Kidney epithelial cell (primary cell): Measurements from ENCODE around the gene ZNF423. TPM values are rescaled to one million over a fixed set of nuclear protein-coding genes. Genes with fewer than 3 reads are reported as not detected.

Source experiments
- DNase-seq: peaks from one replicate; pipeline ENCODE4 v3.0.0-alpha.2; 2010; ENCODE audit warnings: low read depth
- H3K27me3 ChIP-seq: 2 replicates; pipeline ENCODE4 v1.6.0; 2011; ENCODE audit warnings: low read length; ENCODE audit not compliant: control insufficient read depth, insufficient read depth
- H3K36me3 ChIP-seq: 2 replicates; pipeline ENCODE4 v1.5.1; 2011; ENCODE audit warnings: low read length; ENCODE audit not compliant: control insufficient read depth, insufficient read depth
- H3K4me3 ChIP-seq: 2 replicates; pipeline ENCODE4 v1.5.1; 2011; ENCODE audit warnings: low read depth, mild to moderate bottlenecking, control low read depth, low read length
- total RNA-seq: library from RNA; depleted of rRNA; stranded (reverse); fragments of >200 nt; gene quantifications from 2 replicates; pipeline ENCODE4 v1.2.3, GENCODE V29; 2015
- TF ChIP-seq, protein P1 (sequence below): IDR thresholded peaks from 2 replicates; pipeline ENCODE4 v1.5.1; 2011; ENCODE audit warnings: mild to moderate bottlenecking, moderate library complexity, low read length, control low read depth, inconsistent platforms; ENCODE audit not compliant: insufficient read depth, poor library complexity, severe bottlenecking

Gene ZNF423
- total RNA-seq, 1 donor from 2014 or later = 3.6 TPM

DNA sequence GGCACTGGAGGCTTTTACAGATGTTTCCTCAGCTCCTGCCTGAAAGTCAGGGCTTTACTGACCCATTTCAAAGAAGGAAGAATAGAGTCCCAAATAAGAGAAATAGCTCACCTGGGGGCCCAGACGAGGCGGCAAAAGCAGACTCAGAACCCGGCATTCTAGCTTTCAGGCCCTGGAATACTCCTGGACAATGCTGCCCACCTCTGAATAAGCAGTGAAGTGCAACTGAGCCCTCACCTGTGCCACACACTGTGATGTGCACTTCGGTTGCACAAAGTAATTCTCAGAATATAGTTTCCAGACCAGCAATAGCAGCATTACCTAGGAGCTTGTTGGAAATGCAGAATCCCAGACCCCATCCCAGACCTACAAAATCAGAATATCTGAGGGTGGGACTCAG lies 54.6 kb downstream of the ZNF423 start:
- no peaks in the 10 kb centered on the region for H3K36me3 ChIP-seq
- TF ChIP-seq, protein P1, sequence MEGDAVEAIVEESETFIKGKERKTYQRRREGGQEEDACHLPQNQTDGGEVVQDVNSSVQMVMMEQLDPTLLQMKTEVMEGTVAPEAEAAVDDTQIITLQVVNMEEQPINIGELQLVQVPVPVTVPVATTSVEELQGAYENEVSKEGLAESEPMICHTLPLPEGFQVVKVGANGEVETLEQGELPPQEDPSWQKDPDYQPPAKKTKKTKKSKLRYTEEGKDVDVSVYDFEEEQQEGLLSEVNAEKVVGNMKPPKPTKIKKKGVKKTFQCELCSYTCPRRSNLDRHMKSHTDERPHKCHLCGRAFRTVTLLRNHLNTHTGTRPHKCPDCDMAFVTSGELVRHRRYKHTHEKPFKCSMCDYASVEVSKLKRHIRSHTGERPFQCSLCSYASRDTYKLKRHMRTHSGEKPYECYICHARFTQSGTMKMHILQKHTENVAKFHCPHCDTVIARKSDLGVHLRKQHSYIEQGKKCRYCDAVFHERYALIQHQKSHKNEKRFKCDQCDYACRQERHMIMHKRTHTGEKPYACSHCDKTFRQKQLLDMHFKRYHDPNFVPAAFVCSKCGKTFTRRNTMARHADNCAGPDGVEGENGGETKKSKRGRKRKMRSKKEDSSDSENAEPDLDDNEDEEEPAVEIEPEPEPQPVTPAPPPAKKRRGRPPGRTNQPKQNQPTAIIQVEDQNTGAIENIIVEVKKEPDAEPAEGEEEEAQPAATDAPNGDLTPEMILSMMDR = no peak
- no peak overlapping the region for H3K4me3 ChIP-seq

DNA sequence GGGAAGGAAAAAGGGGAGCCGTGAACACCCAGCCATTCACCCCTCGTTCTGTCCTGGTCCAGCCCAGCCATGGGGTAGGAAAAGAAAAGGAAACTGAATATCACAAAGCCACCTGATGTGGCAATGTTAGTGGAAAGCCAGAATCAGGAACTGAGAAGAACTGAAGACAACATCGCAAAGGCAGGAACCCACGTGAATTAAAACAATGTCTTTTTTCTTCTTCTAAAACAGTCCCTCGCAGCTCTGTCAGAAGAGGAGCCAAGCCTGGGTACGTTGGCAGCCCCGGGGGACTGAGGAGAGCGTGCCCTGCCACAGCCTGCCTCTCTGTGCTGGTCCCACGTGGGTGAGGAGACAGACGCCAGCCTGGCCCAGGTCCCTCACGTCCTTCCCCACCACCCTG lies 55.0 kb downstream of the ZNF423 start:
- H3K27me3 ChIP-seq = no peaks in the 10 kb centered on the region
- no peaks in the 10 kb centered on the region for H3K36me3 ChIP-seq
- TF ChIP-seq, protein P1 = no peak
- DNase-seq = no peak
- no peak overlapping the region for H3K4me3 ChIP-seq

More for the DNA sequence above, 54.6 kb downstream of the ZNF423 start:
- no peak for DNase-seq
- H3K27me3 ChIP-seq = no peaks in the 10 kb centered on the region

DNA sequence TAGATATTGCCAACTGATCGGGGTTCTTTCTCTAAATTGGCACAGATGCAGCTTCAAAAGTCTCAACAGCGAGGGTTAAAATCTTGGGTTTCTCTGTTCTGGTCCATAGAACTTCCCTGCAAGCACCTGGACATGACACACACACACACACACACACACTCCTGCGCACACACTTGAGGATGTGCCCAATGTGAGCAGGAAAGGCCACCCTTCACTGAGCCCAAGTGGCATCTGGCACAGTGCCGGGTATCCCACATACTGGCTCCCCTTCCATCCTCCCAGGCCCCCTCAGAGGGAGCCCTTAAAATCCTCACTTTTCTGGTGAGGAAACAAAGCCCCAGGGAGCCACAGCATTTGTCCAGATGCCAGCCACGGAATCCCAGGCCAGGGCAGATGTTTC lies 55.5 kb downstream of the ZNF423 start:
- Histone ChIP-seq H3K27me3 (no peaks in the 10 kb centered on the region), H3K36me3 (no peaks in the 10 kb centered on the region), H3K4me3 (no peak overlapping the region)
- DNase-seq = no peak
- TF ChIP-seq, protein P1 = no peak

DNA sequence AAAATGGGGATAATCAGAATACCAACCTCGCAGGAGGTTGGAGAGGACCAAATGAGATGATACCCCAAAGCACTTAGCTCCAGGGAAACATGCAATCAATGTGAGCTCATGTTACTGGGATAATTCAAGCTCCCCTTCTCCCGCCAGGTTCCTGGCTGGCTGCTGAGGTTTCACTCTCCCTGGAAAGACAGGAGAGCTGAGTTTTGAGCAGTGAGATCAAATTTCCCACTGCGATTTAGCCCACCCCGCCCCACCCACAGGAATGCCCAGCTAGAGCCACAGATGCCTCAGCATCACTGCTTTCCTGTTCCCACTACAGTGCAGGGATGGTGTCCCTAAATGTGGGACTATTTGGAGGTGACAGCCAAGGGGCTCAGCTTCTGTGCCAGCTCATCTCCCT lies 56.7 kb downstream of the ZNF423 start:
- H3K27me3 ChIP-seq = no peaks in the 10 kb centered on the region
- no peak overlapping the region for H3K4me3 ChIP-seq
- TF ChIP-seq, protein P1 = no peak
- no peak for DNase-seq
- H3K36me3 ChIP-seq = no peaks in the 10 kb centered on the region

DNA sequence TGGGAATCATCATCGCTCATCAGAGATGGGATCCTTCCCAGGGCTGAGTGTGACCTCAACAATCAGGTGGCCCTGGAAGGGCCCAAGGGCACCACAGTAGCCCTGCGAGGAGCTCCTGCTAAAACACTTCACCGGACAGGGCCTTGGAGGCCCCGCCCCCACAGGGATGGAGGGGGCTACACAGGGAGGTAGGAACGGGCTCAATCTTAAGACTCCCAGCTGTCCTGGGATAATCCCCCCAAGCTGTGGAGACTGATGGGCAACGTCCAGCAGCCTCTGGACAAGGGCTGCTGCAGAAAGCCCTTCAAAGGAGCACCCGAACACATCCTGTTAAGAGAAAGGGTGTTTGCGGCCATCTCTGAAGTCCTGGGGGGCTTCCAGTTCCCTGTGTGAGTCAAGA lies 60.4 kb downstream of the ZNF423 start:
- H3K27me3 ChIP-seq = no peaks in the 10 kb centered on the region
- H3K36me3 ChIP-seq = no peaks in the 10 kb centered on the region
- TF ChIP-seq, protein P1 = no peak
- no peak overlapping the region for H3K4me3 ChIP-seq
- DNase-seq = no peak

DNA sequence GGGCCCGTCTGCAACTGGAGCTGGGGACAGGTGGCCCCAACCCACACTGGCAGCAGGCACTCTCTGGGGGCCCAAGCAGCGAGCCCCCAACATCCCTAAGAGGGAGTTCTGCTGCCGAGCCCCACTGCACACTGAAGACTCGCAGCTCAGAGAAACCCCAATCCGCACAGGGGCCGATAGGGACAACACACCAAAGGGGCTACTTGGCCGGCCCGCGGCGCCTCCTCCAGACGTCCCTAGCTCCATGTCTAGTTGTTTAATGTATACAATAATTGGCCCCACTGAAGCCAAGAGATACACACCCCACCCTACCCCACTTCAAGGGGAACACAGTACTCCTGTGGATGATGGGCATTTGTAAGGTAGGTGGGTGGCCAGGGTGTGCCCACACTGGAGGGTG lies 62.7 kb downstream of the ZNF423 start:
- Histone ChIP-seq H3K36me3 (no peaks in the 10 kb centered on the region), H3K4me3 (no peak overlapping the region), H3K27me3 (no peaks in the 10 kb centered on the region)
- no peak for DNase-seq
- TF ChIP-seq, protein P1 = no peak
